ENCODE results near the gene FFAR4.

GRCh38 chr10:93559490-93559889, 7.0 kb upstream of the FFAR4 start:
- no peak for TF ChIP-seq CTCF (IDR thresholded peaks at IDR 0.05)
- no peak for TF ChIP-seq POLR2A (IDR thresholded peaks at IDR 0.05)
